GM10266 (cell line): ENCODE results near the gene TMED8.

ENCODE experiments used
- DNase-seq: peaks from one replicate; pipeline ENCODE4 v3.0.0; 2012; ENCODE audit errors: extremely low spot score
- CTCF ChIP-seq: IDR thresholded peaks from 2 replicates; pipeline ENCODE4 v1.5.1; 2012; ENCODE audit warnings: mild to moderate bottlenecking, low read depth; ENCODE audit not compliant: control insufficient read depth, insufficient read depth; ENCODE audit errors: missing control alignments

TMED8 gene

GRCh38 chr14:77299771-77300170 lies 77.1 kb downstream of the TMED8 start:
- no peak for TF ChIP-seq CTCF
- no peak for DNase-seq

GRCh38 chr14:77296906-77297305 lies 80.0 kb downstream of the TMED8 start:
- no peak for DNase-seq

GRCh38 chr14:77296155-77296554 lies 80.7 kb downstream of the TMED8 start:
- DNase-seq: no peak
- TF ChIP-seq CTCF: no peak

More at GRCh38 chr14:77296906-77297305, 80.0 kb downstream of the TMED8 start:
- no peak for TF ChIP-seq CTCF

- no peak for DNase-seq
- TF ChIP-seq CTCF: no peak
Measured at GRCh38 chr14:77290705-77291104, 86.2 kb downstream of the TMED8 start.

- no peak for DNase-seq
Measured at GRCh38 chr14:77286576-77286975, 90.3 kb downstream of the TMED8 start.

More at GRCh38 chr14:77286576-77286975, 90.3 kb downstream of the TMED8 start:
- no peak for TF ChIP-seq CTCF
